HG02840 (cell line): ENCODE data around the gene DNAI4.

Experiments
- ATAC-seq: cut with Tn5 transposase; IDR thresholded peaks from one replicate; pipeline ENCODE4 v1.9.1; 2021; ENCODE audit warnings: mild to moderate bottlenecking, moderate library complexity, moderate number of reproducible peaks; ENCODE audit not compliant: unreplicated experiment, low FRiP score

Gene DNAI4

GRCh38 chr1:66770240-66770639, 154.4 kb downstream of the DNAI4 start:
- no peak for ATAC-seq

- no peak for ATAC-seq
These were observed 155.0 kb downstream of the DNAI4 start for GRCh38 chr1:66769512-66770229.

DNA sequence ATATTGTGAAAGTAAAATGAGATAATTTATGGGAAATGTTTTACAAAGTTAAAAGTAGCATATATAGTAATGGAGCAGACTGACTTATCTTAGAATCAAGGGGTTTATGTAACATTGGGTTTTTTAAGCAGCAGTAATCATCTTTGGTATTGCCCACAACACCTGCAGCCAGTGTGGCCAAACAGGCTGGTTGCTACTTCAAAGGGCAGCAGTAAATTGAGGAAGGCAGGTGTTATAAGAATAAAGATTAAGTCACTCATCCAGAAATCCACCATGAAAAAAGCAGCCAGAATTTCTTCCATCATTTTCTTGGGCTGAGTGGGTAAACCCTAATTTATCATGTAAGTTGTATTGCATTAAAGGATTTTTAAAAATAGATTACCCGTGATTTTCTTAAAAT, 155.7 kb downstream of the DNAI4 start:
- ATAC-seq: no peak

- ATAC-seq: no peak
These were observed 157.0 kb downstream of the DNAI4 start for GRCh38 chr1:66767626-66768025.

DNA sequence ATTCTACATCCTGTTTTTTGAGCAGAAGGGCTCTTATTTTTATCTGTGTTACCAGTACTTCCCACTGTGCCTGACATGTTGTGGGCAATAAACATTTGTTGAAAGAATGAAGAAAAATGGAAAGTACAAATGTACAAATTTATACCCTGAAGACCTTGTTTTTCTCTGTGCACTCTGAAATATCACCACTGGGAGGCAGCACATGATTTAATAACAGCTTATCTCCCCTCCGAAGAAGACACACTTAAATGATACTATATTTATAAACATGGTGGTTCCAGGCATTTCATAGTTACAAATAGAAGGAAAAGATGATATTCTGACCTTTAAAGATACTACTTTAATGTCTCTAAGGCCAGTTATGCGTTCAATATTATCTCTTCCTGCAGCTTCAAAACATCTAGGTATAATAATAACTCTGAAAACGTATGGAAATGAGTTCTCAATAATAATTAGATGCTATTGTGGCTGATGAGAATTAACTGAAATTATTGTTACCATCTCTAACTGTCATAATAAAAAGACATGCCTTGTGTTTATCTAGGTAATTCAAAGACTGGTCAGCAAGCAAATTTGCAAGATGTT, 159.6 kb downstream of the DNAI4 start:
- ATAC-seq: no peak
